GM19463 (cell line): ENCODE results near the gene SLC47A1.
"Not testable (repeated sequence)": the region's sequence is repeated elsewhere in the genome, so short reads cannot be mapped to it uniquely, and the experiment has no call there.

Experiments used
- ATAC-seq: cut with Tn5 transposase; IDR thresholded peaks from one replicate; pipeline ENCODE4 v1.9.1; 2021; ENCODE audit warnings: mild to moderate bottlenecking, moderate library complexity; ENCODE audit not compliant: unreplicated experiment

The SLC47A1 gene

GRCh38 chr17:19520641-19521040 is 13.0 kb upstream of the SLC47A1 start:
- no peak for ATAC-seq

- ATAC-seq, result no peak
Observed at GRCh38 chr17:19523690-19524089, 10.0 kb upstream of the SLC47A1 start.

GRCh38 chr17:19526950-19527349 is 6.7 kb upstream of the SLC47A1 start:
- ATAC-seq, result not testable (repeated sequence)

- ATAC-seq, result no peak
Observed at GRCh38 chr17:19531780-19532501, 1.7 kb upstream of the SLC47A1 start.

- no peak for ATAC-seq
Observed at GRCh38 chr17:19533036-19533717, 477 bp upstream of the SLC47A1 start.

- no peak for ATAC-seq
Observed at GRCh38 chr17:19534562-19535149, 1.0 kb downstream of the SLC47A1 start.

GRCh38 chr17:19537111-19537510 is 3.5 kb downstream of the SLC47A1 start:
- no peak for ATAC-seq

GRCh38 chr17:19538095-19539039 is 4.7 kb downstream of the SLC47A1 start:
- ATAC-seq, result no peak

GRCh38 chr17:19539040-19539399 is 5.4 kb downstream of the SLC47A1 start:
- ATAC-seq, result no peak

GRCh38 chr17:19539841-19540311 is 6.2 kb downstream of the SLC47A1 start:
- no peak for ATAC-seq

GRCh38 chr17:19540706-19541370 is 7.2 kb downstream of the SLC47A1 start:
- no peak for ATAC-seq

GRCh38 chr17:19541445-19541844 is 7.8 kb downstream of the SLC47A1 start:
- no peak for ATAC-seq

GRCh38 chr17:19542247-19542646 is 8.6 kb downstream of the SLC47A1 start:
- no peak for ATAC-seq

GRCh38 chr17:19544366-19544765 is 10.7 kb downstream of the SLC47A1 start:
- ATAC-seq, result no peak

GRCh38 chr17:19546289-19547065 is 12.8 kb downstream of the SLC47A1 start:
- ATAC-seq, result no peak

GRCh38 chr17:19549746-19550623 is 16.3 kb downstream of the SLC47A1 start:
- no peak for ATAC-seq

GRCh38 chr17:19551165-19551564 is 17.5 kb downstream of the SLC47A1 start:
- no peak for ATAC-seq

GRCh38 chr17:19551591-19552148 is 18.0 kb downstream of the SLC47A1 start:
- no peak for ATAC-seq
